ENCODE data around the gene ZFYVE16.
"Not testable (repeated sequence)": the region's sequence is repeated elsewhere in the genome, so short reads cannot be mapped to it uniquely, and the experiment has no call there.

Gene ZFYVE16

GRCh38 chr5:80407735-80408483, at the start of gene ZFYVE16:
Gene ZFYVE16, plus strand, starts transcription at chr5:80408064. Its CDS starts 26,084 bp downstream, at chr5:80434148.
- peak; percentile 93 to 94 for DNase-seq (ENCODE audit: low read depth in 2 of 2)

- DNase-seq (ENCODE audit: low read depth in 2 of 2): no peak
Observed at GRCh38 chr5:80360914-80361444, 46.9 kb upstream of the ZFYVE16 start.

GRCh38 chr5:80364892-80365291, 43.0 kb upstream of the ZFYVE16 start:
- DNase-seq (ENCODE audit: low read depth in 2 of 2): no peak

- DNase-seq (ENCODE audit: low read depth in 2 of 2): no peak
Observed at GRCh38 chr5:80368661-80369480, 39.0 kb upstream of the ZFYVE16 start.

GRCh38 chr5:80369521-80369920, 38.3 kb upstream of the ZFYVE16 start:
- DNase-seq (ENCODE audit: low read depth in 2 of 2): no peak

GRCh38 chr5:80370390-80370789, 37.5 kb upstream of the ZFYVE16 start:
- no peak for DNase-seq (ENCODE audit: low read depth in 2 of 2)

GRCh38 chr5:80372780-80373179, 35.1 kb upstream of the ZFYVE16 start:
- no peak for DNase-seq (ENCODE audit: low read depth in 2 of 2)

GRCh38 chr5:80374188-80374587, 33.7 kb upstream of the ZFYVE16 start:
- DNase-seq (ENCODE audit: low read depth in 2 of 2): no peak

GRCh38 chr5:80376557-80376956, 31.3 kb upstream of the ZFYVE16 start:
- DNase-seq (ENCODE audit: low read depth in 2 of 2): no peak

- no peak for DNase-seq (ENCODE audit: low read depth in 2 of 2)
Observed at GRCh38 chr5:80382488-80382887, 25.4 kb upstream of the ZFYVE16 start.

- DNase-seq (ENCODE audit: low read depth in 2 of 2): no peak
Observed at GRCh38 chr5:80387063-80387768, 20.6 kb upstream of the ZFYVE16 start.

GRCh38 chr5:80389580-80389979, 18.3 kb upstream of the ZFYVE16 start:
- no peak for DNase-seq (ENCODE audit: low read depth in 2 of 2)

GRCh38 chr5:80390413-80390812, 17.5 kb upstream of the ZFYVE16 start:
- DNase-seq (ENCODE audit: low read depth in 2 of 2): not testable (repeated sequence)

GRCh38 chr5:80391267-80391666, 16.6 kb upstream of the ZFYVE16 start:
- not testable (repeated sequence) for DNase-seq (ENCODE audit: low read depth in 2 of 2)

GRCh38 chr5:80399526-80400239, 8.2 kb upstream of the ZFYVE16 start:
- no peak for DNase-seq (ENCODE audit: low read depth in 2 of 2)

GRCh38 chr5:80400368-80400767, 7.5 kb upstream of the ZFYVE16 start:
- not testable (repeated sequence) for DNase-seq (ENCODE audit: low read depth in 2 of 2)

GRCh38 chr5:80403782-80404181, 4.1 kb upstream of the ZFYVE16 start:
- no peak for DNase-seq (ENCODE audit: low read depth in 2 of 2)

GRCh38 chr5:80406980-80407734, 707 bp upstream of the ZFYVE16 start:
- DNase-seq (ENCODE audit: low read depth in 2 of 2): no peak

GRCh38 chr5:80408484-80409366, 861 bp downstream of the ZFYVE16 start:
- DNase-seq (ENCODE audit: low read depth in 2 of 2): no peak

All from stimulated activated CD8-positive, alpha-beta memory T cell treated with anti-CD3 and anti-CD28 coated beads, Interleukin-15, amount 100 ng/mL, for 4 hours (primary cell).